Kidney capillary endothelial cell (primary cell): Measurements from ENCODE around the gene COL4A2.
A peak's percentile ranks its signal among the peaks of the same experiment; 100 is the strongest.

Experiments
- DNase-seq: peaks from one replicate; pipeline ENCODE4 v3.0.0-alpha.2; 2018; ENCODE audit warnings: low spot score

COL4A2 gene

GRCh38 chr13:110533771-110534670, 226.9 kb downstream of the COL4A2 start:
- DNase-seq: no peak

DNA sequence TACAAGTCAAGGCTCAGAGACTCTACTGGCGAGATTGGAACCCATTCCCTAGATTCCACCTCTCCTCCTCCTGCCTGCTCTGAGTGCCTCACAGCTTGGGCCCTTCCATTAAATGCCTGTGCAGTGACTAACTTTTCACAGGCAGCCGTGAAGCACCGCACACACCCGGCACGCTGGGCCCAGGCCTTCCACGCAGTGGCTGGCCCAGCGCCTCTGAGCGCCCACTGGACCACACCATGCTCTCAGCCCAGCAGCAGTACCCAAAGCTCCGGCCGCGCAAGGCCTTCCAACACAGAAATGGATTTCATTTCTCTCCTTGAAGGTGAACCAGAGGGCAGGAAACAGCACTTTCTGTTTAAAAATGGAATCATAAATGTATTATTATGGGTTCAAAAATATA, 228.4 kb downstream of the COL4A2 start:
- no peak for DNase-seq

DNA sequence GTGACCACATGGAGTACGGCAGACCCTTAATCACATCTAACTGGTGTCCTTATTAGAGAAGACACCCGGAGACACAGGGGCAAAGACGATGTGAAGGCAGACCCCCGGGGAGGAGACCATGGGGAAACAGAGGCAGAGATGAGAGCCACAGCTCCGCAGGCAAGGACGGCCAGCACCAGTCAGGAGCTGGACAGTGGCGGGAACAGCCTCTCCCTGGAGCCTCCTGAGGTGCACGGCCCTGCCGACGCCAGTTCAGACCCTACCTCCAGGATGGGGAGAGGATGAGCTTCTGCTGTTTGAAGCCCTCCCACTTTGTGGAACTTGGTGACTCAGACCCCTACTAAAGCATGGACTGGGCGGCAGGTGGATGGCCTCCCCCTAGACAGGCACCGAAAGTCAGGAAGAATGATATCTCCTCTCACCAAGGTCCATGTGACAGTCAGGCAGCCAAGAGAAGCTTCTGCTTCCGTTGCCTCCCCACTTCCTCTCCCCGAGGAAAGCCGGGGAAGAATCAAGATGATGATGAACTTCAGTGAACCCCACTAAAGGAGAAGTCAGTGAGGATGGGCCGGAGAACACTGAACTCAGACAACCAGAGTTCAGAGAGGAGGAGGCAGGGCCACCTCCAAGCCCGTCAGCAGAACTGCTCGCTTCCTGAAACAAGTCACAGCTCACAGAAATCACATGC, 229.1 kb downstream of the COL4A2 start:
- DNase-seq: no peak

GRCh38 chr13:110538632-110539031, 231.5 kb downstream of the COL4A2 start:
- DNase-seq: peak; percentile 88

- DNase-seq: no peak
These were observed 232.8 kb downstream of the COL4A2 start for GRCh38 chr13:110539894-110540293.

DNA sequence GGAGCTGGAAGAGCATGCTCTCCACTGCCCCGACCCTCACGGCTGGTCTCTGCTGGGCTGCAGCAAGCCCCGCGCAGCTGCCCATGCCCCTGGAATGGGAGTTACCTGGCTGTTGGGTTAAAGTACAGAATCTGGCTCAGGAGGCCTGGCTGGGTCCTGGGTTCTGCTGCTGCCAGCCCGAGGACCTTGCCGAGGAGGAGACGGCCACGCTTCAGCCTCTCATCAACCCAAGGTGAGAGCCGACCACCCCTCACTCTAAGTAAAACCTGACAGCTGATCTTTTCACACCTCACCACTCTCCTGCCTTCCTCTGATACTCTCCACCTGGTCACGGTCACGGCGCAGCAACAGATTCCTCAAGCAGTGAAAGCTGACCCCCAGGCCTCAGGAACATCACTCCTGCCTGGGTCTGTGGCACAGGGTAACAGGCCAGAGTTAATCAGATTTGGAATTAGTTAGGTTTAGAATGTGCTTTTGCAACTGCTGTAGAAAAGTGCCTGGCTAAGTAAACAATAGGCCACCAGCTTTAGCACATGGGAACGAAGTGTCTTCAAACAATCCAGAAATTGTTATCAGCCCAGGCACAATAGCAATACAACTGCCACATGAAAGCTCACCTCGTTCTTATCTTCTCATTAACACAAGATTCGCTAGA, 233.9 kb downstream of the COL4A2 start:
- DNase-seq: no peak

DNA sequence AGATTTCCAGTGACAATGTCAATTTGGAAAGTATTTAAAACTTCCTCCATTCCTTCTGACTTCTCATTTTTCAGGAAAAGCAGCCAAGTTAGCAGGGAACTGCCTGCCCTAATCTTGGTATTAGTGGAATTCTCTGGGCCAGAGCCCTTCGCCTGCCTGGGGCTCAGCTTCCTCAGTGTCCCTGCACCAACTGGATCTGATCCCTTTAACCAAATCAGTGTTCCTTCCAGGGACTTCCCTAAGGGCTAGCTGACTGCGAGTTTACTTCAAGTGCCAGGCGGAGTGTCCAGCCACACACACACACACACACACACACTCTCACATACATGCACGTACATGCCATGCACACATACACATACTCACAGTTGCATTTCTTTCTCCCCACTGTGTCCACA, 234.4 kb downstream of the COL4A2 start:
- DNase-seq: no peak

DNA sequence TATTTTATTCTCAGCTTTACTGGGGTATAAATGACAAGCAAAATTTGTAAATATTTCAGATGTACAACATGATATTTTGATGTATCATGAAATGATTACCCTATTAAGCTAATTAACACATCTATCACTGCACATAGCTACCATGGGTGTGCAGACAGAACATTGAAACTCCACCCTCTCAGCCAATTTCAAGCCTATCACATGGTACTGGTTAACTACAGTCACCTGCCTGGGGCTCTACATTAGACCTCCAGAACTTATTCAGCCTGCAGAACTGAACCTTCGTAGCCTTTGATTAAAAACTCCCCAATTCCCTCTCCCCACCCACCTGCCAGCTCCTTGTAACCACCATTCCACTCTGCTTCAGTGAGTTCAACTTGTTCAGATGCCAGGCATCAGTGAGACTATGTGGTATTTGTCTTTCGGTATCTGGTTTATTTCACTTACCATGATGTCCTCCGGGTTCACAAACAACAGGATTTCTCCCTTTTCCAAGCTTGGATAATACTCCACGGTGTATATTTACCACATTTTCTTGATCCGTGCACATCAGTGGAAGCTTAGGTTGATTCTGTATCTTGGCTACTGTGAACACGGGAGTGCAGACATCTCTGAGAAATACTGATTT, 235.2 kb downstream of the COL4A2 start:
- DNase-seq: no peak

DNA sequence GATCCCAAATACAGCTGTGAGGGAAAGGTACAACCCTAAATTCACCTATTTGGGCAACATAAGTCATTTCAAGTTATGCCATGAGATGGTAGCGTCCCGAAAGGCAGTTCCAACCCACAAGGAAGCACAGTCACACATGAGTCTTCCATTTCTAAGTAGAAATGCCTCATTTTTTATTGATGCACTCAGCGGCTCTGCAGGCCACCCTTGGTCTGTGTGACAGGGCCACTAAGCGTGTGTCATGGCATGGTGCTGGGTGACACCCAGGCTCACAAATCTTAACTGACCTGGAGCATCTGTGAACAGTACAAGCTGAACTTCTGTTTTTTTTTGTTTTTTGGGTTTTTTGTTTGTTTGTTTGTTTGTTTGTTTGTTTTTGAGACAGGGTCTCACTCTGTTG, 239.3 kb downstream of the COL4A2 start:
- peak; percentile 55 for DNase-seq

- peak; percentile 100 for DNase-seq
These were observed 239.8 kb downstream of the COL4A2 start for GRCh38 chr13:110546926-110547325.

DNA sequence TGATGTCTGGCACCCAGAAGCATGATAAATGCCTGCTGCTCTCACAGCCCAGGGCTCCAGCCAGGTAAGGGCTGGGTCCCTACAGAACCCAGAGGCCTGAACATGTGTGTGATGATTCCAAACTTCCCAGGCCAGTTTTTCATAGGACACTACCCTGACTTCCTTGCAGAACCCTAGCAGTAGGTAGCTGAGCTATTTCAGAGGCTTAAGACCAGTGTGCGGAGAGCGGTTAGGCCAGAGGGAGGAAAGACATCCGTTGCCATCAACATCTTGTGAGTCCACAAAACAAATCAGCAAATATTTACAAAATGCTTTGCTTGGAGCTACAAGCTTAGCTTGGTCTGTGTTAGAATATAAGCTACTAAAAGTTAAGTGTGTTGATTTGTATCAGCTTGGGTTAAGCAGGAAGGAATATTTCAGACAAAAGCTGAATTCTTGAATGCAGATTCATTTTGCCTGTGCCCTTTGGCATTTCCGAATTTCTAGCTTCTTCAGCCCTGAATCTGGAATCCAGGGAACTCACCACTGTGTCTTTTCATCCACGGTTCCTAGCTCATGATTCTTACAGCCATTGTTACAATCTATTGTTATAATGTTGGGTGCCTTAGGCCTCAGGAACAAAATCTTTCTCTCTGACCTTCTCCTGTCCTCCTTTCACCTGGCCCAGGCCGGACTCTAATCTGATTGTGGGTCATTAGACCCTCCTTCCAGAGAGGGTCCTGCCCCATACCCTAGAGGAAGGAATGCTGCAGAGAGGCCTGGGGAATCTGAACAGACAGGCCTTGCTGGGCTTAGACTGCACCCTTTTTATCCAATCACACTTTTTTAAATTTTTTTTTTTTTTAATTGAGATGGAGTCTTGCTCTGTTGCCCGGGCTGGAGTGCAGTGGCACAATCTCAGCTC, 242.1 kb downstream of the COL4A2 start:
- no peak for DNase-seq

GRCh38 chr13:110549795-110550160, 242.7 kb downstream of the COL4A2 start:
- DNase-seq: no peak

- DNase-seq: no peak
These were observed 244.2 kb downstream of the COL4A2 start for GRCh38 chr13:110551284-110551683.

- DNase-seq: no peak
These were observed 245.7 kb downstream of the COL4A2 start for GRCh38 chr13:110552767-110553166.

DNA sequence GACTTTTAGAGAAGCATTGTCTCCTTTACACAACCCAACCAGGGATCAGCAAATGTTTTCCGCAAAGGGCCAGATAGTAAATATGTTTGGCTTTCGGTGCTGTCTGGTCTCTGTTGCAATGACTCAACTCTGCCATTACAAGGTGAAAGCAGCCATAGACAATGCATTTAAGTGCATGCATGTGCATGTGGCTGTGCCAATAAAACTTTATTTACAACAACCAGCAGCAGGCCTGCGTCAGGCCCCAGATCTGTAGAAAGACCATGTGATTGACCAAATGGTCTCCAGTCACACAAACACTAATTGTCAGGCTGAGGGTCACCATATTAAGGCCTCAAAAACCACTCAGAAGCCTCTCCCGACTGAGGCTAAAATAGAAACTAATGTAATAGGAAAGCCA, 246.3 kb downstream of the COL4A2 start:
- DNase-seq: no peak

DNA sequence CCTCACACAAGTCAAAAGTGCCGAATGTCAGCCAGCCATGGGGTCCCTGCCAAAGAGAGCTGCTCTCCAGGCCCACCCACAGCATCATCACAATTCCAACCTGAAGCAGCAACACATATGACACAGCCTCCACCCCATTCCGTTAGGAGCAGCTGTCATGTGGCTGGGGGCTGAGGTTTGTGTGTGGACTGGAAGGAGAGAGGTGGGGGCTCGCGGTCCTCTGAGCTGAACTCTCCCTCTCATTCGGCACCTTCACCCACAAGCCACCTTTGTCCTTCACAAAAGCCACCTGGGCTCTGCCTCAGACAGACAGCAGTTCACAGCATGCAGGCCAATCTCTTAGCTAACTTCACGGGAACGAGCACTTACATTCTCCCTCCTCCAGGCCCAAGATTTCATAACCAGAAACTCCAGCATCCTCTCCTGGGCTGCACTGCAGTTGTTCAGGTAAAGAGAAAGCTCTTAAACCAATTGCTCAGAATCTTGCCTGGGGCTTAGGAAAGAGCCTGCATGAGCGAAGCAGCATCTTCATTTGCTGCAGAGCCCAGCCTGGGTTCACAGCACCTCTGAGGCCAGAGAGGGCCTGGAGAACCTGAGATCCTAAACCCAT, 247.2 kb downstream of the COL4A2 start:
- no peak for DNase-seq

GRCh38 chr13:110554946-110555345, 247.9 kb downstream of the COL4A2 start:
- DNase-seq: no peak

DNA sequence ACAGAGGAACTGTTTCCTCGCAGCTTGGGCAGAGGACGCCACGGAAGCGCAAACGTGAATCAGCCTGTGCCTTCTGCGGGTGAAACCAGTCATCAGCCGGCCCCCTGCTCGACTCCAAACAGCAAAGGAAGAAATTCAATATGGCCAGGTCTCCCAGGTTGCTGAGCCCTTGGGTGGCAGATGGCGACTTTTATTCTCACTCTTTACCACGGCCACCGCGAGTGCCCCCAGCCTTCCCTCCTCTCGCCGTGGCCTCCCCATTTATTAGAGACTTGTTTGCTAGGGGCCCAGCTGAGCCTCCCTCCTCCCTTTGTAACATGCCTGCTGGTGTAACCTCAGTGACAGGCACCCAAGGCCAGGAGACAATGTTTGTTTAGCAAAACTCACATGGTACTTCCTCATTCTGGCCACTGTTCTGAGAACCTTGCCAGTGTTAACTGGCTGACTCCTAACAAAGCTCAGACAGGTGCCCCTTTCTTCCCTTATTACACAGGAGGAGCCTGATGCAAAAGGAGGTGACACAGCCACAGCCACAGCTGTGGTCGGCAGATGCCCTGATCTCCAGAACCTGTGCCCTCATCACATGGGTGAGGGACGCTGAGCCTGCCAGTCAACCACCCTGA, 248.6 kb downstream of the COL4A2 start:
- DNase-seq: no peak

DNA sequence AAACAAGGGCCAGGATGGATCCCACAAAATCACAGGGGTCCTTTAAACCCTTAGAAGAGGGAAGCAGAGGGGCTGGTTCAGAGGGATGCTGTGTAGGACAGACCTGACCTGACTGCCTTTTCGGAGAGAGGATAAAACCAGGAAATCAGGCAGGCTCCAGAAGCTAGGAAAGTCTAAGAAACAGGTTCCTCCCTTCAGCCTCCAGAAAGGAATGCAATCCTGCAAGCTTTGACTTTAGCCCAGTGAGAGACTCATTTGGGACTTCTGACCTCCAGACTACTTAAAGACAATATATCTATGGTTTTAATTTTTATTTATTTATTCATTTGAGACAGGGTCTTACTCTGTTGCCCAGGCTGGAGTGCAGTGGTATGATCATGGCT, 249.1 kb downstream of the COL4A2 start:
- no peak for DNase-seq

DNA sequence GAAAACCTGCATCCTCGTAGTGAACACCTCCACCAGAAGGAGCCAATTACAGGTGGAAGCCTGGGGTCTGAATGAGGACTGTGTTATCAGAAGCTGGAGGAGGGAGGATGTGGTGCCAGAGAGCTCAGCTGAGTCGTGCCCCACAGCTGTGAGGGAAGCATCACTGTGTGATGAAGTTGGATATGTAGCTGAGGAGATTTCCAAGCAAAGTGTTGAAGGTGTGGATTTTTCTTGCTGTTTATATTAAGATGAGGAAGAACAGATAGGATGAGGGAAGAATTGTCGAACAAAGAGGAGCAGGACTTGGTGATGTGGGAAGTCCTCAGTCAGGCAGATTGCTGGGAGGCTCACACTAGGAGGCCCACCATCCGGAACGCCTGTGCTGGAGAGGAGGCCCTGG, 250.0 kb downstream of the COL4A2 start:
- no peak for DNase-seq
